ENCODE data around the gene RPS10.
"Not testable (repeated sequence)": the region's sequence is repeated elsewhere in the genome, so short reads cannot be mapped to it uniquely, and the experiment has no call there.

RPS10 gene

DNA sequence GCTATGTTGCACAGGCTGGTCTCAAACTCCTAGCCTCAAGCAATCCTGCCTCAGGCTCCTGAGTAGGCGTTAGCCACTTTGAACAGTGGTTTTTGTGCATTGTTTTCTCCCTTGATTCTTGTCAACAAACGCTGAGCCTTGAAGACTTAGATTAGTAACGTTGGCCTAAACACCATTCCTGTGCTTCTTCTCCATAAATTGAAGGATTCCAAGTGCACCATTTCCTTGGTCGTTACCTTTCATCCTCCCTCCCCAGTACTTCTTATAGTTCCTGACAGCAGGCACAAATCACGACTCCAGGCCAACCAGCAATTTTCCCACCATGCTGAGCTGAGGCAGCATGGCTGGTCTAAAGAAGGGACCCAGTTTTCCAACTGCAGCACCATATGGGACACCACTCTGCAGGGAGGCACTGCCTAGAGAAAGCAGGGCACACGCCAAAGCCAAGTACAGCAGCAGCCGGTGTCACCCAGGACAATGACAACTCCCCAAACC, 8.9 kb downstream of the RPS10 start:
- H3K36me3 ChIP-seq (ENCODE audit: control insufficient read depth in 1 of 2, insufficient read depth in 2 of 2, low read length in 2 of 2) = peaks cover 39 to 45% of the 10 kb centered on the region in 2 donors
- H3K4me3 ChIP-seq (ENCODE audit: low read depth in 1 of 2, low read length in 2 of 2) = no peak overlapping the region
- H3K4me1 ChIP-seq (ENCODE audit: control insufficient read depth in 1 of 2, insufficient read depth in 2 of 2, low read length in 2 of 2) = peaks cover 0 to 6% of the 10 kb centered on the region in 2 donors
- no peaks in the 10 kb centered on the region for H3K27me3 ChIP-seq (ENCODE audit: low read depth, low read length)
- H3K27ac ChIP-seq (ENCODE audit: low read length) = no peak overlapping the region
- no peaks in the 10 kb centered on the region for H3K9me3 ChIP-seq (ENCODE audit: control insufficient read depth in 1 of 2, low read length in 2 of 2)

DNA sequence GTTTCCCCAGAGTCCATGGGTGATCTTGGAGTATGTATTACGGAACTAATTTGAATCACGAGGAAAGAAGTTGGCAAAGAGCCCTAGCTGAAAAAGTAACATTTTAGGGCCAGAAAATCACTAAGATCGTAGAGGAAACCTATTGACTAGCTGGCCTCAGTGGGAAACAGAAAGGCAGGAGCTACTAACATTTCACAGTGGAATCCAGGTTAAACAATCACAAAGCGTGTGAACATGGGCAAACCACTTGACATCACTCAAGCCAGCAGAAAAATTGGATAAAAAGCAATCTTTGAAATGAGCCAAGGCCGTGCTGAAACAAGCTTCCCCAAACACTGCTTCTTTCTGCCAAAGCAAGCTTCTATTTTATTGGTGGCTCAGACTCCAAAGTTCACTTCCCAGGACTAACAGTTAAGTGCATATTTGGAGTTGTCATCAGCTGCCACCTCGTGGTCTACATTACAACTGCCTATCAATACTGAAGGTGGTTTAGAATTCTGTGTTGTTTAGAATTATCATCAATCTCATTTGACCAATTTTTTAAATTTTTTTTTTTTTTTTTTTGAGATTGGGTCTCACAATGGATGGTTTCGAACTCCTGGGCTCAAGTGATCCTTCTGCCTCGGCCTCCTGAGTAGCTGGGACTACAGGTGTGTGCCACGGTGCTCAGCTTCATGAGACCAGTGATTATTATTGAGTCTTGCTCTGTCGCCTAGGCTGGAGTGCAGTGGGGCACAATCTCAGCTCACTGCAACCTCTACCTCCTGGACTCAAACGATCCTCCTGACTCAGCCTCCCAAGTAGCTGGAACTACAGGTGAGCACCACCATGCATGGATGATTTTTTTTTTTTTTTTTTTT, 10.6 kb downstream of the RPS10 start:
- Histone ChIP-seq H3K36me3 (ENCODE audit: control insufficient read depth in 1 of 2, insufficient read depth in 2 of 2, low read length in 2 of 2) (peaks cover 29 to 30% of the 10 kb centered on the region in 2 donors), H3K27ac (ENCODE audit: low read length) (peak overlapping the region; percentile 36), H3K27me3 (ENCODE audit: low read depth, low read length) (no peaks in the 10 kb centered on the region), H3K4me3 (ENCODE audit: low read depth in 1 of 2, low read length in 2 of 2) (no peak overlapping the region), H3K4me1 (ENCODE audit: control insufficient read depth in 1 of 2, insufficient read depth in 2 of 2, low read length in 2 of 2) (peaks cover 0 to 6% of the 10 kb centered on the region in 2 donors), H3K9me3 (ENCODE audit: control insufficient read depth in 1 of 2, low read length in 2 of 2) (no peaks in the 10 kb centered on the region)

DNA sequence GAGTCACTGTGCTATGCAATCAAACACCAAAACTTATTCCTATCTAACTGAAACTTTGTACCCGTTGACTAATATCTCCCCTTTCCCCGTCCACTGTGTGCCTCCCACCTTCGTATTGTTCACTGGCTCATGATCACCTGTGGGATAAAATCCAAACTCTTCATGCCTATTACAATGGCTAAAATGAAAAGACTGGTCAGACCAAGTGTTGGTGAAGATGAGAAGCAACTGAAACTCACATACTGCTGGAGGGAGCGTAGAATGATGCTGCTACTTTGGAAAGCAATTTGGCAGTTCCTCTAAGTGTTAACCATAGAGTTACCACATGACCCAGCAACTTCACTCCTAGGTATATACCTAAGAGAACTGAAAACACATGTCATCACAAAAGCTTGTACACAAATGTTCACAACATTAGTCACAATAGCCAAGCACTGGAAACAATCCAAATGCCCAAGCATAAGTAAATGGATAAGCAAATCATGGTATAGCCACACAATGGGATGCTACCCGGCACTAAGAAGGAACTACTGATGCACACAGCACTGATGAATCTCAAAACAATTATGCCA, 13.1 kb downstream of the RPS10 start:
- H3K4me1 ChIP-seq (ENCODE audit: control insufficient read depth in 1 of 2, insufficient read depth in 2 of 2, low read length in 2 of 2) = peaks cover 0 to 6% of the 10 kb centered on the region in 2 donors
- no peak overlapping the region for H3K27ac ChIP-seq (ENCODE audit: low read length)

DNA sequence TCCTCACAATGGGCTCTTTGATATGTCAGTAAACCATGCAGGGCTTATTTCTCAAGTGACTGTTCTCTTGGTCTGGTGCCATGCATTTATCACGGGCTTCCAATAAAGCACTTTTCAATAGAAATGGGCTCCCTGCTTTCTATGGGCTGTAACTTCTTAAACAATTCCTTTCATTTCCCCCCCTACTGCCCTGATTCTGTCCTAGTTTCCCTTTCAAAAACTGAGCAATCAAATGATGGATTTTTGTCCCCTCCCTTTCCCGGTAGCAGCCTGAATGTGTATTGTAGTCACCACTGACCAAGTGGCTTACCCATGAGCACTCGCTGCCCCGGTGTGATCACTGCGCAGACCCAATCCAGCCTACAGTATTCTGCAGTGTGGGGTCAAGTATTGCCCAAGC, 13.9 kb downstream of the RPS10 start:
- no peak overlapping the region for H3K4me3 ChIP-seq (ENCODE audit: low read depth in 1 of 2, low read length in 2 of 2)
- H3K27me3 ChIP-seq (ENCODE audit: low read depth, low read length) = no peaks in the 10 kb centered on the region

More for the DNA sequence above, 13.1 kb downstream of the RPS10 start:
- Histone ChIP-seq H3K36me3 (ENCODE audit: control insufficient read depth in 1 of 2, insufficient read depth in 2 of 2, low read length in 2 of 2) (peaks cover 10 to 14% of the 10 kb centered on the region in 2 donors), H3K4me3 (ENCODE audit: low read depth in 1 of 2, low read length in 2 of 2) (no peak overlapping the region), H3K27me3 (ENCODE audit: low read depth, low read length) (no peaks in the 10 kb centered on the region), H3K9me3 (ENCODE audit: control insufficient read depth in 1 of 2, low read length in 2 of 2) (no peaks in the 10 kb centered on the region)

DNA sequence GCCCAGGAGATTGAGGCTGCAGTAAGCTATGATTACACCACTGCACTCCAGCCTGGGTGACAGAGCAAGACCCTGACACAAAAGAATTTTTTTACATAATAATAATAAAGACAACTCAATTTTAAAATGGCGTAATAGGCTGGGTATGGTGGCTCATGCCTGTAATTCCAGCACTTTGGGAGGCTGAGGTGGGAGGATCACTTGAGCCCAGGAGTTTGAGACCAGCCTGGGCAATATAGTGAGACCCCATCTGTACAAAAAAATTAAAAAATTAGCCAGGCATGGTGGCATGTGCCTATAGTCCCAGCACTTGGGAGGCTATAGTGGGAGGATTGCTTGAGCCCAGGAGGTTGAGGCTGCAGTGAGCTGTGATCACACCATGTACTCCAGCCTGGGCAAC, 18.0 kb downstream of the RPS10 start:
- not testable (repeated sequence) for H3K36me3 ChIP-seq (ENCODE audit: control insufficient read depth in 1 of 2, insufficient read depth in 2 of 2, low read length in 2 of 2); H3K27ac ChIP-seq (ENCODE audit: low read length); H3K9me3 ChIP-seq (ENCODE audit: control insufficient read depth in 1 of 2, low read length in 2 of 2); H3K27me3 ChIP-seq (ENCODE audit: low read depth, low read length); H3K4me1 ChIP-seq (ENCODE audit: control insufficient read depth in 1 of 2, insufficient read depth in 2 of 2, low read length in 2 of 2); H3K4me3 ChIP-seq (ENCODE audit: low read depth in 1 of 2, low read length in 2 of 2)

More for the DNA sequence above, 13.9 kb downstream of the RPS10 start:
- Histone ChIP-seq H3K36me3 (ENCODE audit: control insufficient read depth in 1 of 2, insufficient read depth in 2 of 2, low read length in 2 of 2) (peaks cover 3 to 7% of the 10 kb centered on the region in 2 donors), H3K9me3 (ENCODE audit: control insufficient read depth in 1 of 2, low read length in 2 of 2) (no peaks in the 10 kb centered on the region), H3K27ac (ENCODE audit: low read length) (no peak overlapping the region), H3K4me1 (ENCODE audit: control insufficient read depth in 1 of 2, insufficient read depth in 2 of 2, low read length in 2 of 2) (peaks cover 0 to 6% of the 10 kb centered on the region in 2 donors)

DNA sequence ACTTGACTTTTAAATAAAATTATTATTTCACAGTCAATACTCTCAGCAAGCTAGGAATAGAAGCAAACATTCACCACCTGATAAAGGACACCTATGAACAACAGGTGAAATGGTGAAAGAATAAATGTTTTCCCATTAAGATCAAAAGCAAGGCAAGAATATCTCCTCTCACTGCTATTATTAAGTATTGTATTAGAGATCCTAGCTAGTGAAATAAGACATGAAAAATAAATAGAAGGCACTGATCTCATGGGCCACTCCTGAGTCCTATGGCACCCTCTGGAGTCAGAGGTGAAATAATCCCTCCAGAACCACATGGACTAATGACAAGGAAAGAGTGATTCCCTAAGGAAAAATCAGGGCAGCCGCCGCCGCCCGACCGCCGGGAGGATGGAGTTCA, 29.4 kb downstream of the RPS10 start:
- no peak overlapping the region for H3K4me3 ChIP-seq (ENCODE audit: low read depth in 1 of 2, low read length in 2 of 2)
- H3K27me3 ChIP-seq (ENCODE audit: low read depth, low read length) = no peaks in the 10 kb centered on the region
- peaks cover 0 to 4% of the 10 kb centered on the region in 2 donors for H3K9me3 ChIP-seq (ENCODE audit: control insufficient read depth in 1 of 2, low read length in 2 of 2)
- no peak overlapping the region for H3K27ac ChIP-seq (ENCODE audit: low read length)
- peaks cover 0 to 4% of the 10 kb centered on the region in 2 donors for H3K4me1 ChIP-seq (ENCODE audit: control insufficient read depth in 1 of 2, insufficient read depth in 2 of 2, low read length in 2 of 2)
- H3K36me3 ChIP-seq (ENCODE audit: control insufficient read depth in 1 of 2, insufficient read depth in 2 of 2, low read length in 2 of 2) = peaks cover 0 to 4% of the 10 kb centered on the region in 2 donors

DNA sequence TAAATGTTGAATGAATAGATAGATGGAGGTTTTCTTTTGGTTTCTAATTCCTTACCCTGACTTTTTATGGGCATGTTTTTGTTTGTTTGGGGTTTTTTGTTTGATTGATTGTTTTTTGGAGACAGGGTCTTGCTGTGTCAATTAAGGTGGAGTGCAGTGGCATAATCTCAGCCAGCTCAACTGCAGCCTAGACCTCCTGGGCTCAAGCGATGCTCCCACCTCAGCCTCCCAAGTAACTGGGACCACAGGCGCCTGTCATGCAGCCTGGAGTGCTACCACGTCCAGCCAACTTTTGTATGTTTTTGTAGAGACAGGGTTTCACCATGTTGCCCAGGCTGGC, 31.9 kb downstream of the RPS10 start:
- Histone ChIP-seq H3K9me3 (ENCODE audit: control insufficient read depth in 1 of 2, low read length in 2 of 2) (peaks cover 0 to 4% of the 10 kb centered on the region in 2 donors), H3K4me3 (ENCODE audit: low read depth in 1 of 2, low read length in 2 of 2) (no peak overlapping the region), H3K4me1 (ENCODE audit: control insufficient read depth in 1 of 2, insufficient read depth in 2 of 2, low read length in 2 of 2) (peaks cover 0 to 4% of the 10 kb centered on the region in 2 donors), H3K36me3 (ENCODE audit: control insufficient read depth in 1 of 2, insufficient read depth in 2 of 2, low read length in 2 of 2) (peaks cover 0 to 4% of the 10 kb centered on the region in 2 donors), H3K27ac (ENCODE audit: low read length) (no peak overlapping the region), H3K27me3 (ENCODE audit: low read depth, low read length) (no peaks in the 10 kb centered on the region)

DNA sequence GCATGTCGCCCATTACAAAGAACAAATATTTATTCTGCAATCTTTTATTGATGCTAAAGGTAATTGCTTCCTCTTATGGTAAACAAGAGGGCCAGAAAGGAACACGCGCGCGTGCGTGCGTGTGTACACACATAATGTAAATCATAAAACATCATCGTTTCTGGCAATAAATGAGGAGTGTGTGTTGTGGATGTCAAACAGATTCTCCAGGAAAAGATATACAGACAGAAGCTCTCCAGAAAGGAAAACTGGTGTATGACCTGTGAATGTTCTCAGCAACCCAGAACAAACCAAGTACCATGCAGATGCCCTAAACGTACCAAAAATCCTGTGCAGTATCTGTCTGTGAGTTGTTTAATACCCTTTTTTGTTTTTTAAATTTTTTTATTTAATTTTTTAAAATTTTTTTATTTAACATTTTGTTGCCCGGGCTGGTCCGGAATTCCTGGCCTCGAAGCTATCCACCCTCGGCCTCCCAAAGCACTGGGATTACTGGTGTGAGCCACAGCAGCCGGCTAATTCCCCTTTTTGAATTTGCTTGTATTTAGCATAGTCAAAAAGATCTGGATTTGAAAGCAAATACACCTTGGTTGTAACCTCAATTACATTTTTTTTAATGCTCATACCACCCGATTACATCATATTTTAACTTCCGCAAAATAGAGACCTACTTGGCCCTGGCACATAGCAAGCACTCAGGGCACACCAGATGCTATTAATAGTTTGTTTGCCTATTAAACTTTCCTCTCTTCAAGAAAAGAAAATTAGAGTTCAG, 32.5 kb downstream of the RPS10 start:
- H3K9me3 ChIP-seq (ENCODE audit: control insufficient read depth in 1 of 2, low read length in 2 of 2) = peaks cover 0 to 4% of the 10 kb centered on the region in 2 donors
- peak overlapping the region; percentile 67 for H3K27ac ChIP-seq (ENCODE audit: low read length)
- H3K4me3 ChIP-seq (ENCODE audit: low read depth in 1 of 2, low read length in 2 of 2) = peak overlapping the region; percentile 76 to 97
- H3K36me3 ChIP-seq (ENCODE audit: control insufficient read depth in 1 of 2, insufficient read depth in 2 of 2, low read length in 2 of 2) = peaks cover 0 to 4% of the 10 kb centered on the region in 2 donors
- H3K27me3 ChIP-seq (ENCODE audit: low read depth, low read length) = no peaks in the 10 kb centered on the region
- H3K4me1 ChIP-seq (ENCODE audit: control insufficient read depth in 1 of 2, insufficient read depth in 2 of 2, low read length in 2 of 2) = peaks cover 0 to 4% of the 10 kb centered on the region in 2 donors

DNA sequence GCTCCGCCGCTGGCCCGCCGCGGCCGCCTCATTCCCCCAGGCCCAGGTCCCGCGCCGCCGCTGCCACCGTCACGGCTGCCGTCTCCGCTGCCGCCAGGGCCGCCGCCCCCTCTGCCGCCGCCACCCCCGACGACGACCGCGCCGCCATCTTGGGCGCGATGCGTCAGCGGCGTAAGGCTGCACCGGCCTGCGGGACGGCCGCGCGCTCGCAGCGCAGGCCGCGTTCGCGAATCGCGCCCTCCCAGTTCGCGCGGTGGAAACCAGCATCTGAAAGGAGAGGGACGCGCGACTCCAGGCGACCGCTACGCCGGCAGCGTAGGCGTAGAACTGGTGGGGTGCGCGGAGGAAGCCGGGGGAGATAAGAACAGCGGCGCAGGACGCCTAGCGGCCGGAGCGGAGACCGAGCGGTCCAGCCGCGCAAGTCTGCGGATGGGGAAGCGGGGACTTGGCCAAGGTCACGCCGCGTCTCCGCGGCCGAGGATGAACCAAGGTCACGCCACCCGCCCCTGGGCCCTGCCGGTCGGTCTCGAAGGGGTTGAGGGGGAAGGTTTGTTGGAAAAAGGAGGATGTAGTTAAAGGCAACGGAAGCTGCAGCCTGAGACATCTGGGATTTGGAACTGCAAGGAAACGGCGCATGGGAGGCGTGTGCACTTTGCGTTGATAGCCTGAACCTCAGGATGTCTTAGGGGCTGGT, 33.2 kb downstream of the RPS10 start, which contains the start of gene NUDT3:
TSS of gene NUDT3 (minus strand) at position 173 of the 694 bp plus-strand sequence. CDS start 307 bp downstream, outside the sequence.
- peaks cover 0 to 4% of the 10 kb centered on the region in 2 donors for H3K36me3 ChIP-seq (ENCODE audit: control insufficient read depth in 1 of 2, insufficient read depth in 2 of 2, low read length in 2 of 2)
- peaks cover 0 to 9% of the 10 kb centered on the region in 2 donors for H3K4me1 ChIP-seq (ENCODE audit: control insufficient read depth in 1 of 2, insufficient read depth in 2 of 2, low read length in 2 of 2)
- H3K27ac ChIP-seq (ENCODE audit: low read length) = peak within 1 kb of the TSS; percentile 71
- H3K27me3 ChIP-seq (ENCODE audit: low read depth, low read length) = no peaks in the 10 kb centered on the region
- peak within 1 kb of the TSS; percentile 76 to 97 for H3K4me3 ChIP-seq (ENCODE audit: low read depth in 1 of 2, low read length in 2 of 2)
- peaks cover 0 to 4% of the 10 kb centered on the region in 2 donors for H3K9me3 ChIP-seq (ENCODE audit: control insufficient read depth in 1 of 2, low read length in 2 of 2)

DNA sequence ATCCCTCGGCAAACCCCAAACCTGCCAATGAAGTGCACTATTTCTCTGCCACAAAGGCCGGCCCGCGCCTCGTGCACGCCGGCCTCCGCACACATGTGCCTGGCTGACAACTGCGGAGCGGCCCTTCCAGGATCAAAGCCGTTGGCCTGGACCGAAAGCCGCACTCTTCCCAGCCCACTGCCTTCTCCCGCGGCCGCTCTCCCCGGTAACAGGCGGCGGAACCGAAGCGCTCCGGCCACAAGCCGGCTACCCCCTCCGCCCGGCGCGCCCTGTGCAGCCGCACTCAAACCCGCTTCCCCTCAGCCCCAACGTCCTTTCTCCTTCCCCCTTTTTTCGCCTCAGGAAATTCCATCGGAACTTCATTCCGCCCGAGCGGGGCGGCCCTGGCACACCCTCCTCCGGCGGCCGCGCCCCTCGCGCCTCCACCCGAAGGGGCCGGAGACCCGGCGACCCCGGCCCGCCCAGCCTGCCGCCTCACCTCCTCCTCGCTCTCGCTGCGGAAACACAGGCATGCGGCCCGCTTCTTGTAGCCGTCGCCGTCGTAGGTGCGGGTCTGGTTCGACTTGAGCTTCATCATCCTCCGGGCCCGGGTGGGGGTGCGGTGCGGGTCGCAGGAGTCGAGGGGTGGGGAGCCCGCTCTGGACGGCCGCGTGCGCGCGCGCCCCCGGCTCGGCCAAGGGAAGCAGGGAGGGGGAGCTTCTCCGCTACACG, 33.9 kb downstream of the RPS10 start:
- Histone ChIP-seq H3K27ac (ENCODE audit: low read length) (peak overlapping the region; percentile 71), H3K4me1 (ENCODE audit: control insufficient read depth in 1 of 2, insufficient read depth in 2 of 2, low read length in 2 of 2) (peaks cover 0 to 9% of the 10 kb centered on the region in 2 donors), H3K36me3 (ENCODE audit: control insufficient read depth in 1 of 2, insufficient read depth in 2 of 2, low read length in 2 of 2) (peaks cover 0 to 4% of the 10 kb centered on the region in 2 donors), H3K27me3 (ENCODE audit: low read depth, low read length) (no peaks in the 10 kb centered on the region), H3K4me3 (ENCODE audit: low read depth in 1 of 2, low read length in 2 of 2) (peak overlapping the region; percentile 76 to 97), H3K9me3 (ENCODE audit: control insufficient read depth in 1 of 2, low read length in 2 of 2) (peaks cover 0 to 4% of the 10 kb centered on the region in 2 donors)
